Measurements from ENCODE around the gene TCF7L1.
A peak's percentile ranks its signal among the peaks of the same experiment; 100 is the strongest.
"Not testable (repeated sequence)": the region's sequence is repeated elsewhere in the genome, so short reads cannot be mapped to it uniquely, and the experiment has no call there.

Gene TCF7L1

GRCh38 chr2:85133751-85134254 lies 611 bp downstream of the TCF7L1 start:
- DNase-seq (ENCODE audit: low read depth) = no peak

GRCh38 chr2:85134255-85134895 lies 1.2 kb downstream of the TCF7L1 start:
- DNase-seq (ENCODE audit: low read depth) = no peak

GRCh38 chr2:85134896-85135659 lies 1.9 kb downstream of the TCF7L1 start:
- DNase-seq (ENCODE audit: low read depth) = no peak

- DNase-seq (ENCODE audit: low read depth) = no peak
Measured at GRCh38 chr2:85135660-85135914, 2.4 kb downstream of the TCF7L1 start.

GRCh38 chr2:85137156-85137555 lies 4.0 kb downstream of the TCF7L1 start:
- DNase-seq (ENCODE audit: low read depth) = no peak

- DNase-seq (ENCODE audit: low read depth) = no peak
Measured at GRCh38 chr2:85143463-85144082, 10.4 kb downstream of the TCF7L1 start.

GRCh38 chr2:85145116-85145820 lies 12.1 kb downstream of the TCF7L1 start:
- DNase-seq (ENCODE audit: low read depth) = no peak

GRCh38 chr2:85148190-85148589 lies 15.0 kb downstream of the TCF7L1 start:
- DNase-seq (ENCODE audit: low read depth) = no peak

- DNase-seq (ENCODE audit: low read depth) = no peak
Measured at GRCh38 chr2:85151026-85151425, 17.8 kb downstream of the TCF7L1 start.

- DNase-seq (ENCODE audit: low read depth) = no peak
Measured at GRCh38 chr2:85152895-85153294, 19.7 kb downstream of the TCF7L1 start.

GRCh38 chr2:85154048-85154753 lies 21.0 kb downstream of the TCF7L1 start:
- DNase-seq (ENCODE audit: low read depth) = no peak

- not testable (repeated sequence) for DNase-seq (ENCODE audit: low read depth)
Measured at GRCh38 chr2:85155082-85155481, 21.9 kb downstream of the TCF7L1 start.

GRCh38 chr2:85156153-85156552 lies 23.0 kb downstream of the TCF7L1 start:
- DNase-seq (ENCODE audit: low read depth) = peak; percentile 38

- no peak for DNase-seq (ENCODE audit: low read depth)
Measured at GRCh38 chr2:85156619-85157018, 23.4 kb downstream of the TCF7L1 start.

GRCh38 chr2:85157345-85157744 lies 24.2 kb downstream of the TCF7L1 start:
- DNase-seq (ENCODE audit: low read depth) = no peak

GRCh38 chr2:85158559-85159273 lies 25.5 kb downstream of the TCF7L1 start:
- no peak for DNase-seq (ENCODE audit: low read depth)

- DNase-seq (ENCODE audit: low read depth) = no peak
Measured at GRCh38 chr2:85159589-85159988, 26.4 kb downstream of the TCF7L1 start.

GRCh38 chr2:85160966-85161960 lies 28.1 kb downstream of the TCF7L1 start:
- no peak for DNase-seq (ENCODE audit: low read depth)

GRCh38 chr2:85162746-85163301 lies 29.6 kb downstream of the TCF7L1 start:
- DNase-seq (ENCODE audit: low read depth) = no peak

GRCh38 chr2:85163675-85164074 lies 30.5 kb downstream of the TCF7L1 start:
- DNase-seq (ENCODE audit: low read depth) = no peak
